ENCODE results near the gene DARS1.
"Not testable (repeated sequence)": the region's sequence is repeated elsewhere in the genome, so short reads cannot be mapped to it uniquely, and the experiment has no call there.

Gene DARS1

GRCh38 chr2:135890835-135891234, 94.6 kb downstream of the DARS1 start:
- no peak overlapping the region for H3K4me2 ChIP-seq (ENCODE audit: low read length)
- H2BK120ac ChIP-seq (ENCODE audit: low read depth, low read length), result no peak overlapping the region
- no CpG with 5 or more reads among the region's 6 CpGs for WGBS (ENCODE audit: extremely low coverage, insufficient coverage, low lambda C conversion rate)

GRCh38 chr2:135890149-135890548, 95.3 kb downstream of the DARS1 start:
- Histone ChIP-seq H3K79me1 (ENCODE audit: low read length) (no peaks in the 10 kb centered on the region), H3K9ac (ENCODE audit: low read length) (no peak overlapping the region), H3K27ac (ENCODE audit: low read depth, low read length) (no peak overlapping the region), H3K79me2 (ENCODE audit: control insufficient read depth, insufficient read depth, low read length) (no peaks in the 10 kb centered on the region), H3K18ac (ENCODE audit: low read length) (no peak overlapping the region), H4K5ac (ENCODE audit: low read length) (no peak overlapping the region), H2AK5ac (ENCODE audit: low read length) (no peak overlapping the region), H3K4me2 (ENCODE audit: low read length) (no peak overlapping the region), H2BK5ac (ENCODE audit: low read length) (no peak overlapping the region), H3K56ac (ENCODE audit: low read length) (no peak overlapping the region), H3K4ac (ENCODE audit: low read depth, low read length) (no peak overlapping the region), H3K4me3 (ENCODE audit: low read length) (no peak overlapping the region), H3K4me1 (ENCODE audit: control insufficient read depth, low read depth, low read length) (no peaks in the 10 kb centered on the region), H2BK120ac (ENCODE audit: low read depth, low read length) (no peak overlapping the region), H3K36me3 (ENCODE audit: control insufficient read depth, insufficient read depth, low read length) (no peaks in the 10 kb centered on the region), H4K8ac (ENCODE audit: low read depth, low read length) (no peak overlapping the region), H2BK15ac (replicated peaks; ENCODE audit: low read depth) (no peak overlapping the region), H3K23ac (ENCODE audit: low read length) (no peak overlapping the region), H3K27me3 (ENCODE audit: insufficient read depth, low read length, poor library complexity) (no peaks in the 10 kb centered on the region)
- DNase-seq, result no peak
- WGBS (ENCODE audit: extremely low coverage, insufficient coverage, low lambda C conversion rate), result no CpG with 5 or more reads among the region's 4 CpGs

More at GRCh38 chr2:135890835-135891234, 94.6 kb downstream of the DARS1 start:
- H3K4me1 ChIP-seq (ENCODE audit: control insufficient read depth, low read depth, low read length), result no peaks in the 10 kb centered on the region
- no peak for DNase-seq
- no peak overlapping the region for H3K56ac ChIP-seq (ENCODE audit: low read length)
- no peak overlapping the region for H3K9ac ChIP-seq (ENCODE audit: low read length)
- H3K27ac ChIP-seq (ENCODE audit: low read depth, low read length), result no peak overlapping the region
- H2BK15ac ChIP-seq (replicated peaks; ENCODE audit: low read depth), result no peak overlapping the region
- H3K27me3 ChIP-seq (ENCODE audit: insufficient read depth, low read length, poor library complexity), result no peaks in the 10 kb centered on the region
- no peak overlapping the region for H2BK5ac ChIP-seq (ENCODE audit: low read length)
- H3K36me3 ChIP-seq (ENCODE audit: control insufficient read depth, insufficient read depth, low read length), result no peaks in the 10 kb centered on the region
- H3K4ac ChIP-seq (ENCODE audit: low read depth, low read length), result no peak overlapping the region
- no peak overlapping the region for H4K5ac ChIP-seq (ENCODE audit: low read length)
- H3K18ac ChIP-seq (ENCODE audit: low read length), result no peak overlapping the region
- no peak overlapping the region for H2AK5ac ChIP-seq (ENCODE audit: low read length)
- no peaks in the 10 kb centered on the region for H3K79me1 ChIP-seq (ENCODE audit: low read length)
- no peak overlapping the region for H3K23ac ChIP-seq (ENCODE audit: low read length)
- H3K4me3 ChIP-seq (ENCODE audit: low read length), result no peak overlapping the region
- no peaks in the 10 kb centered on the region for H3K79me2 ChIP-seq (ENCODE audit: control insufficient read depth, insufficient read depth, low read length)
- H4K8ac ChIP-seq (ENCODE audit: low read depth, low read length), result no peak overlapping the region

DNA sequence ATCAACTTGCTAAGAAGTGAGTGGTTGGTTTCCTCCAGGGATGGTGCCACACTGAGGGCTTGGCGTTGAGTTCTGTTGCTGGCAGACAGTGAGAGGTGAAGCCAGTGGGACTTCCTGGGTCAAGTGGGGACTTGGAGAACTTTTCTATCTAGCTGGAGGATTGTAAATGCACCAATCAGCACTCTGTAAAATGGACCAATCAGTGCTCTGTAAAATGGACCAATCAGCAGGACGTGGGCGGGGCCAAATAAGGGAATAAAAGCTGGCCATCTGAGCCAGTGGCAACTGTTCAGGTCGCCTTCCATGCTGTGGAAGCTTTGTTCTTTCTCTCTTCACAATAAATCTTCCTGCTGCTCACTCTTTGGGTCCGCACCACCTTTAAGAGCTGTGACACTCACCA, 96.8 kb downstream of the DARS1 start:
- H3K27ac ChIP-seq (ENCODE audit: low read depth, low read length); H2BK120ac ChIP-seq (ENCODE audit: low read depth, low read length); H2AK5ac ChIP-seq (ENCODE audit: low read length); H3K79me2 ChIP-seq (ENCODE audit: control insufficient read depth, insufficient read depth, low read length); H3K4me2 ChIP-seq (ENCODE audit: low read length); H2BK15ac ChIP-seq (replicated peaks; ENCODE audit: low read depth); H3K9ac ChIP-seq (ENCODE audit: low read length); H3K4me3 ChIP-seq (ENCODE audit: low read length); H3K27me3 ChIP-seq (ENCODE audit: insufficient read depth, low read length, poor library complexity); H4K5ac ChIP-seq (ENCODE audit: low read length); H4K8ac ChIP-seq (ENCODE audit: low read depth, low read length); H2BK5ac ChIP-seq (ENCODE audit: low read length); DNase-seq; H3K4ac ChIP-seq (ENCODE audit: low read depth, low read length); H3K18ac ChIP-seq (ENCODE audit: low read length); H3K4me1 ChIP-seq (ENCODE audit: control insufficient read depth, low read depth, low read length); H3K36me3 ChIP-seq (ENCODE audit: control insufficient read depth, insufficient read depth, low read length); H3K56ac ChIP-seq (ENCODE audit: low read length); H3K79me1 ChIP-seq (ENCODE audit: low read length); H3K23ac ChIP-seq (ENCODE audit: low read length): not testable (repeated sequence)
- no CpG with 5 or more reads among the region's 5 CpGs for WGBS (ENCODE audit: extremely low coverage, insufficient coverage, low lambda C conversion rate)

DNA sequence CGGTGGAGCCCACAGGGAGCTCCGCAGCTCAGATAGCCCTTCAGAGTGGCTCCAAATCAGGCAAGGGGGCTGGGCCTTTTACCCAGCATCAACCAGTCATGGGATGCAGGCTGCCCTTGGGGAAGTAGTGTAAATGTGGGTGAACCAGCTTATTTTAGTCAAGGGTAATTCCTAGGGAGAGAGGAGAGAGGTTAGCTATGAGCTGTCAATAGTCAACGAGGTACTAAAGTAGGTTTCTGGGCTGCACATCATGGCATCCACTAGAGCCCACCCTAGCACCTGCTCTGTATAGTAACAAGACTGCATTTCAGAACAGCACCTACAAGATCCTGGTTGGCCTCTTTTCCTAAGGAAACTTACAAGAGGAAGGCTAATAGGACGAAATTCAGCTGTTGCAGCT, 99.7 kb downstream of the DARS1 start:
- no peaks in the 10 kb centered on the region for H3K36me3 ChIP-seq (ENCODE audit: control insufficient read depth, insufficient read depth, low read length)
- no CpG with 5 or more reads among the region's 4 CpGs for WGBS (ENCODE audit: extremely low coverage, insufficient coverage, low lambda C conversion rate)

DNA sequence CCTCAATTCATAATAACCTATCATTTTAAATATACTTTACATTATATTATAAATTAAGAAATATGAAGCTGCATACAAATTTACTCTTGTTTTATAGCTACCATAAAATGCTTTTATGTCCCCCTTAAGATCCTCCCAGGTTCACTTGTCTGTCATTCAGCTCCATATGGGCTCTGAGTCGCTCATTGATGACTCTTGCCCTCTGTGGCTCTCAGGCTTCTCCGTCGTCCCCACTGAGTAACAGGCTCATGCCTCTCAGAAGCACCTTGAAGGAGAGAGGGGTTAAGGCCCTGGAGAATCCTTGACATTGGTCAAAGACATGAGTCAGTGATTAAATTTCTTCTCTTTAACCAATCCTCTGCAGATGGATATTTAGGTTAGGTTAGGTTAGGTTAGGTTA, 103.0 kb downstream of the DARS1 start:
- H3K23ac ChIP-seq (ENCODE audit: low read length), result no peak overlapping the region
- no peaks in the 10 kb centered on the region for H3K79me1 ChIP-seq (ENCODE audit: low read length)
- H3K4me3 ChIP-seq (ENCODE audit: low read length), result no peak overlapping the region
- no peak overlapping the region for H3K9ac ChIP-seq (ENCODE audit: low read length)
- no peak overlapping the region for H3K4me2 ChIP-seq (ENCODE audit: low read length)
- H3K27me3 ChIP-seq (ENCODE audit: insufficient read depth, low read length, poor library complexity), result no peaks in the 10 kb centered on the region
- no peak overlapping the region for H3K27ac ChIP-seq (ENCODE audit: low read depth, low read length)
- H4K8ac ChIP-seq (ENCODE audit: low read depth, low read length), result no peak overlapping the region
- H3K18ac ChIP-seq (ENCODE audit: low read length), result no peak overlapping the region
- H2AK5ac ChIP-seq (ENCODE audit: low read length), result no peak overlapping the region
- no peak overlapping the region for H2BK15ac ChIP-seq (replicated peaks; ENCODE audit: low read depth)
- no peak overlapping the region for H2BK120ac ChIP-seq (ENCODE audit: low read depth, low read length)
- no peaks in the 10 kb centered on the region for H3K36me3 ChIP-seq (ENCODE audit: control insufficient read depth, insufficient read depth, low read length)
- H3K4me1 ChIP-seq (ENCODE audit: control insufficient read depth, low read depth, low read length), result no peaks in the 10 kb centered on the region
- DNase-seq, result no peak
- WGBS (ENCODE audit: extremely low coverage, insufficient coverage, low lambda C conversion rate), result no CpG with 5 or more reads among the region's 3 CpGs
- no peak overlapping the region for H2BK5ac ChIP-seq (ENCODE audit: low read length)
- no peak overlapping the region for H3K4ac ChIP-seq (ENCODE audit: low read depth, low read length)
- no peaks in the 10 kb centered on the region for H3K79me2 ChIP-seq (ENCODE audit: control insufficient read depth, insufficient read depth, low read length)
- no peak overlapping the region for H4K5ac ChIP-seq (ENCODE audit: low read length)
- H3K56ac ChIP-seq (ENCODE audit: low read length), result no peak overlapping the region

More for the DNA sequence above, 99.7 kb downstream of the DARS1 start:
- Histone ChIP-seq H3K4ac (ENCODE audit: low read depth, low read length) (no peak overlapping the region), H3K9ac (ENCODE audit: low read length) (no peak overlapping the region), H3K18ac (ENCODE audit: low read length) (no peak overlapping the region), H4K5ac (ENCODE audit: low read length) (no peak overlapping the region), H3K79me1 (ENCODE audit: low read length) (no peaks in the 10 kb centered on the region), H2BK5ac (ENCODE audit: low read length) (no peak overlapping the region), H2BK15ac (replicated peaks; ENCODE audit: low read depth) (no peak overlapping the region), H2AK5ac (ENCODE audit: low read length) (no peak overlapping the region), H3K79me2 (ENCODE audit: control insufficient read depth, insufficient read depth, low read length) (no peaks in the 10 kb centered on the region), H3K4me1 (ENCODE audit: control insufficient read depth, low read depth, low read length) (no peaks in the 10 kb centered on the region), H2BK120ac (ENCODE audit: low read depth, low read length) (no peak overlapping the region), H3K27ac (ENCODE audit: low read depth, low read length) (no peak overlapping the region), H3K4me2 (ENCODE audit: low read length) (no peak overlapping the region), H3K56ac (ENCODE audit: low read length) (no peak overlapping the region), H4K8ac (ENCODE audit: low read depth, low read length) (no peak overlapping the region), H3K4me3 (ENCODE audit: low read length) (no peak overlapping the region), H3K23ac (ENCODE audit: low read length) (no peak overlapping the region), H3K27me3 (ENCODE audit: insufficient read depth, low read length, poor library complexity) (no peaks in the 10 kb centered on the region)
- DNase-seq, result no peak

DNA sequence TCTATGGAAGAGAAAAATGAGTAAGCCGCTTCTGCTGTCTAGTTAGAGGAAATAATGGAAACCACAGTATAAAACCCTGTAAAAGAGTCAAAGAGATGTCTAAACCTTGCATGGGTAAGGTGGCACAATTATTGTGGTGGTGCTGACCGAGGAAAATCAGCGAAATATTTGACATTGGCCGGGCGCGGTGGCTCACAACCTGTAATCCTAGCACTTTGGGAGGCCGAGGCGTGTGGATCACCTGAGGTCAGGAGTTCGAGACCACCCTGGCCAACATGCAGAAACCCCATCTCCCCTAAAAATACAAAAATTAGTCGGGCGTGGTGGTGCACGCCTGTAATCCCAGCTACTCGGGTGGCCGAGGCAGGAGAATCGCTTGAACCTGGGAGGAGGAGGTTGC, 108.7 kb downstream of the DARS1 start:
- not testable (repeated sequence) for H3K56ac ChIP-seq (ENCODE audit: low read length); H3K4ac ChIP-seq (ENCODE audit: low read depth, low read length); H3K36me3 ChIP-seq (ENCODE audit: control insufficient read depth, insufficient read depth, low read length); H3K18ac ChIP-seq (ENCODE audit: low read length); H4K5ac ChIP-seq (ENCODE audit: low read length); H3K4me1 ChIP-seq (ENCODE audit: control insufficient read depth, low read depth, low read length); H2BK5ac ChIP-seq (ENCODE audit: low read length); DNase-seq; H3K9ac ChIP-seq (ENCODE audit: low read length); H2BK120ac ChIP-seq (ENCODE audit: low read depth, low read length); H2AK5ac ChIP-seq (ENCODE audit: low read length); H2BK15ac ChIP-seq (replicated peaks; ENCODE audit: low read depth); H3K23ac ChIP-seq (ENCODE audit: low read length); H4K8ac ChIP-seq (ENCODE audit: low read depth, low read length); H3K79me1 ChIP-seq (ENCODE audit: low read length); H3K4me2 ChIP-seq (ENCODE audit: low read length); H3K27ac ChIP-seq (ENCODE audit: low read depth, low read length); H3K4me3 ChIP-seq (ENCODE audit: low read length); H3K27me3 ChIP-seq (ENCODE audit: insufficient read depth, low read length, poor library complexity)
- WGBS (ENCODE audit: extremely low coverage, insufficient coverage, low lambda C conversion rate), result no CpG with 5 or more reads among the region's 15 CpGs
- H3K79me2 ChIP-seq (ENCODE audit: control insufficient read depth, insufficient read depth, low read length), result peaks cover 22% of the 10 kb centered on the region
